Urinary bladder (tissue), 4 donors: ENCODE data around the gene NOTUM. TPM values are rescaled to one million over a fixed set of nuclear protein-coding genes. Genes with fewer than 3 reads are reported as not detected.

ENCODE experiments used
- DNase-seq: peaks from one replicate; pipeline ENCODE4 v3.0.0-alpha.2; 2015; ENCODE audit errors: extremely low spot score
- H3K27ac ChIP-seq: one replicate; pipeline ENCODE4 v1.5.1; 2013; ENCODE audit warnings: low read depth, mild to moderate bottlenecking, moderate library complexity
- H3K36me3 ChIP-seq: one replicate; pipeline ENCODE4 v1.6.1; 2013; ENCODE audit warnings: mild to moderate bottlenecking, moderate library complexity; ENCODE audit not compliant: insufficient read depth
- H3K4me1 ChIP-seq: one replicate; pipeline ENCODE4 v1.6.1; 2013; ENCODE audit warnings: mild to moderate bottlenecking, moderate library complexity; ENCODE audit not compliant: insufficient read depth
- H3K4me3 ChIP-seq: one replicate; pipeline ENCODE4 v1.5.1; 2013; ENCODE audit warnings: low read depth, low read length
- WGBS: extraction: QIAGEN DNeasy Blood & Tissue Kit; methylation state at CpG from one replicate; pipeline ENCODE4 v1.1.7; 2013; 5-methylcytosine and 5-hydroxymethylcytosine counted together
- polyA plus RNA-seq: library from polyadenylated mRNA; stranded (reverse); fragments of 200-250 nt; gene quantifications from one replicate; pipeline ENCODE4 v1.2.3, GENCODE V29; 2013
- total RNA-seq: library from RNA; depleted of rRNA; stranded (reverse); fragments of >200 nt; gene quantifications from one replicate; pipeline ENCODE4 v1.2.3, GENCODE V29; 2014
- donor health status: healthy with polysubstance abuse.
- donor health status: healthy.

NOTUM gene
- total and polyA plus RNA-seq, 2 donors: 1.3 to 2.5 TPM

DNA sequence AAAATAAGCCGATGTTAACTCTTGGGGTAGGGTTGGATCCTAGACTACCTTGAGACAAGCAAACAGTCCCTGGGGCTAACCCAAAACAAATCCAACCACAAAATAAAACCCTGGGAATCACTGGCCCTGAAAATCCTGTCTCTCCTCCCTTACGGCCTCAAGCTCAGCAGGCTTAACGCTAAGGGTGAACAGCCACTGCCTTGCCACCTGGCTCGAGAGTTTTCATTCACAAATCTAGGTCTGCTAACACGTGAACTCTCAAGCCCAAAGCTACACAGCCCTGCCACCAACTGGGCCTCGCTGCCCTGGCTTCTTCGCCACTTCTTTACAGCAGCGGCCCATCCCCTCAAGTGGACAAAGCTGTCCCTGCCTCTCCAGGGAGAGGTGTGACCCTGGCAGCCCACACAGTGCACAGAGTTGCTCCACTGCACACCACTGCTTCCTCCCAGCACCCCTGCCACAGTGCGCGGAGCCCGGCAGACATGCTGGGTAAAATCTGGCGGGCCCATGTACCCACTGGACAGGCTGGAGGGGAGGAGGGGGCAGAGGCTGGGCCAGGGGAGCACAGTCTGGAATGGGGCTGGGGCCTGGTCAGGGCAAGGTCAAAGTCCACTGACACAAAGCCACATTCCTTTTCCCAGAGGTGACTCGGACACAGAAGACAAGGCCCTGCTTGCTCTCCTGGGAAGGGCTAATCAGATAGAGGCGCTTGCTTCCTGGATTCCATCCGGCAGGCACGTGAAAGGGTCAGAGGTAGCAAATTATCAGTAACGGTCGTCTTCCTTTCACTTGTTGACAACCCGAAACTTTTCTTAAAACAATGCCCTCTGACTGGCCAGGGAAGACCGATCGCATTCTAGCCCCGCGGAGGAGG lies 50.8 kb downstream of the NOTUM start:
- Histone ChIP-seq H3K4me1 (no peaks in the 10 kb centered on the region), H3K36me3 (peaks cover 4% of the 10 kb centered on the region), H3K27ac (no peak overlapping the region), H3K4me3 (peak overlapping the region; percentile 75)
- DNase-seq: no peak
- 41% methylated on average over 23 of the region's 23 CpGs for WGBS

DNA sequence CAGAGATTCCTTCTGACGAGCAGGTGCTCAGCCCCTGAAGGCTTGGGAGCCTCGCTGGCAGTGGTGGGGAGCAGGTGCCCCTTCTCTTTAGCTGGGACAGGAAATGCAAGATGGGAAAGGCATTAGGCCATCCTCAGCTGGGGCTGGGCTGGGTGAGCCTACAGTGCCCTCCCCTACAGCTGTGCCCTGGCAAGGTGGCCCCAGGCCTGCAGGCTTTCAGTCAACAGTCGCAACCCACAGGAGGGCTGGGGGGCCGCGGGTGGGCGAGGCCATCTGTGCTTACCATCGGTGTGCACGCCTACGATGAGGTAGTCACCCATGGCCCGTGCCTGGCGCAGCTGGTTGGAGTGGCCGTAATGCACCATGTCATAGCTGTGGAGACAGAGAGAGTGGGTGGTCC lies 51.8 kb downstream of the NOTUM start:
- H3K27ac ChIP-seq: no peak overlapping the region
- no peaks in the 10 kb centered on the region for H3K36me3 ChIP-seq
- 96% methylated on average over 12 of the region's 12 CpGs for WGBS

DNA sequence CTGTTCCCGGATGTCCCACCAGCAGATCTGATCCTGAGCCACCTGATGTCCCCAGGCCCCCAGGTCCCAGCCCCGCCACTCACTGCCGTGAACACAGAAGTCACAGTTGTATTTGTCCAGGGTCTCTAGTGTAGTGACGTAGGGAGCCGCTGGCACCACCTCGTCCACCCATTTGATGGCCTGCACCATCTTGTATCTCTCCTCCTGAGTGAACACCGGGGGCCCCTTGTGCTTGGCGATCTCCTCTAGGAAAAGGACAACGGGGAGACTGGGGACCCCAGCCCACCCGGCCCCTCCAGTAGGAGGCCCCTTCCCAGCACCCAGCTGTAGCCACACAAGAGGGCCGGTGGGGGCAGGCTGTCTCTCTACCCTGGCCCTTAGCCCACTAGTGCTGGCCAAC lies 52.2 kb downstream of the NOTUM start:
- no peaks in the 10 kb centered on the region for H3K4me1 ChIP-seq
- no peaks in the 10 kb centered on the region for H3K36me3 ChIP-seq
- DNase-seq: no peak
- 97% methylated on average over 11 of the region's 11 CpGs for WGBS
- no peak overlapping the region for H3K4me3 ChIP-seq
- no peak overlapping the region for H3K27ac ChIP-seq

More for the DNA sequence above, 51.8 kb downstream of the NOTUM start:
- Histone ChIP-seq H3K4me3 (no peak overlapping the region), H3K4me1 (no peaks in the 10 kb centered on the region)
- no peak for DNase-seq

DNA sequence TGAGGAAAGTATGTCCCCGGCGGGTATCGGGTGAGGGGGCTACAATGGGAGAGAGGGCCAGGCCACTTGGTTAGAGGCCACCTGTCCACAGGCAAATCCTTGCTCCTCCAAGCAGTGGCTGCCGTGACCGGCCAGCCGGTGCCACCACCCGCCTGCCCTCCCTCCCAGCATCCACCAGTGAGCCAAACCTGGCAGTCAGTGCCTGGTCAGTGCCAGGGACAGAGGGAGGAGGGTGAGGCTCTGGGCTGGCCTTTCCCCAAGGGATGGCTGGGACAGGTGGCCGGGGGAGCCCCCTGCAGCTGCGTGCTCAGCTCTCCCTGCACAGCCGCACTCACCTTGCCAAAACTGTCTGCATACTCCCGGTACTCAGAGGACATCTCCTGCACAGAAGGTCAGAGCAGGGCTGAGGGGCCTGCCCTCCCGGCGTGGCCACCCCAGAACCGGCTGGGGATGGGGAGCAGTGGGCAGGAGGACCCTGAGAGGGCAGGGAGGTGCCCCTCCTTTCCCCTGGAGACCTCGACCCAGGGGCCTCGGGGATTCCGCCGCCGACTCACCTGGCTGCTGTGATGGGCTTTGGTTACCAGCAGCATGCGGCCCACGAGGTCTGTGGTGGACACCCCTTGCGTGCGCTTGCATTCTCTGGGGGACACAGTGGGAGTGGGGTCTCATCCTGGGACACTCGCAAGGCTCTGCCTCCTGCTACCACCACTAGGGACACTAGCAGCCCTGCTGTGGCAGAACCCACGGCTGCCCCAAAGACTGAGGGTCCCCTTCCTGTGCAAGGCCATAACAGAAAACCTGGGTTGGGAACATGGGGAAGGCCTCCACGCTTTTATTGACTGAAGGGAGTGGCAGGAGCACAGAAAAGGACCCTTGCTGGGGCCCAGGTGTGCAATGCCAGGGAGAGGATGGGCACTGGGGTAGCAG lies 53.5 kb downstream of the NOTUM start:
- Histone ChIP-seq H3K27ac (no peak overlapping the region), H3K4me1 (no peaks in the 10 kb centered on the region), H3K36me3 (no peaks in the 10 kb centered on the region), H3K4me3 (no peak overlapping the region)
- WGBS: 91% methylated on average over 26 of the region's 26 CpGs
- DNase-seq: no peak

DNA sequence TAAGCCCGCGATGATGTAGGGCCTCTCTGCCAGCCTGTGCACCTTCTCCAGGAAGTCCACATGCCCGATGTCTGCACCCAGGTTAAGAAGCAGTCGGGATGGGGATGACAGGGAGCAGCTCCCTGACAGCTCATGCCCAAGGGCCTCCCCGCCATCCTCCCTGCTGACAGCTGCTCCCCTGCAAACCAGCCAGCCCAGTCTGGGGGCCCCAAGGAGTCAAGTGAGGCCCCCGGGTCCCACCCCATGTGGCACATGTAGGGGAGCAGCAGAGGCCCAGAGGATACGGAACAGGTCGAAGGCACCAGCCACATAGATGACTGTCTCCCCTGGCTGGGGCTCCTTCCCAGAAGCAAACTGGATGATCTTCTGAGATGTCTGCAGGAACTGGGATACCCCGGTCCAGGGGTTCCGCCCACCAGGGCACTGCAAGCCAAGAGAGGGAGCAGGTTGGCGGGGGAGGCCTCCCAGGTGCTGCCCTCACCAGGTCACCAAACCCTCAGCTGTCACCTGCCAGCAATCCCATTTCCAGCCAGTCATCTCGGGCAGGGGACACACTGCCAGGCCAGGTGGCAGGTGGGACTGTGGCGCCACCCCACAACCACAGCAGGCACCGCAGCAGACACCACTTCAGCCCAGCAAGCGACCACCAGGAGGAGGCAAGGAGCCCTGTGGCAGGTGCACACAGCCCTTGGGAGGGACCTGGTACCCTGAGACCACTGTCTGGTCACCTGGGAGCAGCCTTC lies 54.3 kb downstream of the NOTUM start:
- no peak for DNase-seq
- H3K4me3 ChIP-seq: no peak overlapping the region
- WGBS: 92% methylated on average over 15 of the region's 15 CpGs

DNA sequence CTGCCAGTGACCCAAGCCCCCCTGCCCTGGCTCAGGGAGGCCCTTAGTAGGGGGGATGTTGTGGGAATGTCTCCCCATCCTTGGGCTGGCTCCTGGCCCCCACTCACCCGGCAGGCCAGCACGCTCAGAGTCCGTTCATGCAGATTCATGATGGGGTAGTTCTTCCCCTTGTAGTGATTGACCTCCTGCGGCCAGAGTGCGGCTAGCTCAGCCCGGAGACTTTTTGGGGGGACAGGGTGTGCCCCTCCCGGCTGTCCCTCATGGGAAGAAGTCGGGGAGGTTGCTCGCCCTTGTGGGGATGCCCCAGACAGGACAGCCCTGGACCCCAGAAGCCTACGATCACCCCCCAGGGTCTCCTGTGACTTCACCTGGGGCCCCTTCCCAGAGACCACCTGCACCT lies 55.0 kb downstream of the NOTUM start:
- no peak for DNase-seq
- WGBS: 95% methylated on average over 10 of the region's 10 CpGs

More for the DNA sequence above, 54.3 kb downstream of the NOTUM start:
- H3K4me1 ChIP-seq: no peaks in the 10 kb centered on the region
- H3K36me3 ChIP-seq: no peaks in the 10 kb centered on the region
- H3K27ac ChIP-seq: no peak overlapping the region

DNA sequence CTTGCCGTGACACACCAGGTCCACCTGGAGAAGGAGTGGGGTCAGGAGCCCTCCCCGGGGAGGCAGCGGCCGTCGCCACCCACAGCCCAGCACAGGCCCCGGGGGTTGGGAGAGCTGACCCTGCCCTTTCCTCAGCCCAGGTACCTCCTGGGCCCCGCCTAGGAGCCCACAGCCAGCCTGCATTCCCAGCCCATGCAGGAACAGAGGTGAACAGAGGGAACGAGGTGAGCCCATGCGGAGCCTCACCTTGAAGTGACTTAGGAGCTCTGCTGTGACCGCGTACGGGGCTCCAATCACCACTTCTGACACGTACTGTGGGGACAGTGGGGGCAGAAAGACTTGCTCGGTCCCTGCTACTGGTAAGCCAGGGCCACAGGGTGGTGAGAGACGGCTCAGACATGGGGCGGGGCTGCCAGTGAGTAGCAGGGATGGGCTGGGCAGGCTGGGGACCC lies 55.5 kb downstream of the NOTUM start:
- no peak overlapping the region for H3K4me3 ChIP-seq
- WGBS: 93% methylated on average over 16 of the region's 16 CpGs
- DNase-seq: no peak
- H3K27ac ChIP-seq: no peak overlapping the region
- no peaks in the 10 kb centered on the region for H3K4me1 ChIP-seq
- H3K36me3 ChIP-seq: no peaks in the 10 kb centered on the region

More for the DNA sequence above, 55.0 kb downstream of the NOTUM start:
- H3K4me1 ChIP-seq: no peaks in the 10 kb centered on the region
- no peaks in the 10 kb centered on the region for H3K36me3 ChIP-seq
- H3K27ac ChIP-seq: no peak overlapping the region
- no peak overlapping the region for H3K4me3 ChIP-seq

DNA sequence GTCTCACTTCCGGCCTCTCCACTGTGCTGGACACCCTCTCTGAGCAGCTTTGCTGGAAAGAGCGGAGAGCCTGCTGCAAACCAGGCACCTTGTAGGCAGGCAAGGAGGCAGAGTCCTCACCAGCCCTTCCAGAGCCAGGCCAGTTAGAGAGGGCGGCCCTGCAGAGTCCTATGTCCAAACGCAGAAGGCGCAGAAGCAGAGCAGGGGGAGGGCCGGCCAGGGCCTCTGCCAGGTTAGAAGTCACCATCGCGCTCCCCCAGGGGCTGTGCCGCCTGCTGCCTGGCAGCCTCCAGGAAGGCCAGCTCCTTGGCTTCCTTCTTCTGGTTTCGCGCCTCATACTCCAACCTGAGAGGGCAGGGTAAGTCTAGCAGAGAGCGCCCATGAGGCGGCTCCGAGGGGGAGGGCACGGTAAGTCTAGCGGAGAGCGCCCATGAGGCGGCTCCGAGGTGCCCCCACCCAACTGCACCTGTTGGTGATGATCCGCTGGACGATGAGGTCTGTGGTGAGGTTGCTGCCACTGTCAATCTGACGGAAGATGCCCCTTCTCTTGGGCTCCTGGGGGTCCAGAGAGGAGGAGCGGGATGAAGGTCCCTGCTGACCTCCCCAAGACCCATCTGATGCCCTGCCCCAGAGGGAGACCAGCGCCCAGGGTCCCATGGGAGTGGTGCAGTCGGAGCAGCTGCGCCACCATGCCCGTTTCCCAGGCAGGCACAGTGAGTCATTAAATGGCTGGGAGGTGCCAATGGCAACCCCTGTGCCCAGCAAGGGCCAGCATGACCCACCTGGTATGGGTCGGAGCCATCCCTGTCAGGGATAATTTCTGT lies 56.2 kb downstream of the NOTUM start:
- no peak overlapping the region for H3K27ac ChIP-seq
- no peaks in the 10 kb centered on the region for H3K36me3 ChIP-seq
- DNase-seq: no peak
- no peaks in the 10 kb centered on the region for H3K4me1 ChIP-seq
- H3K4me3 ChIP-seq: no peak overlapping the region
- 92% methylated on average over 28 of the region's 28 CpGs for WGBS

DNA sequence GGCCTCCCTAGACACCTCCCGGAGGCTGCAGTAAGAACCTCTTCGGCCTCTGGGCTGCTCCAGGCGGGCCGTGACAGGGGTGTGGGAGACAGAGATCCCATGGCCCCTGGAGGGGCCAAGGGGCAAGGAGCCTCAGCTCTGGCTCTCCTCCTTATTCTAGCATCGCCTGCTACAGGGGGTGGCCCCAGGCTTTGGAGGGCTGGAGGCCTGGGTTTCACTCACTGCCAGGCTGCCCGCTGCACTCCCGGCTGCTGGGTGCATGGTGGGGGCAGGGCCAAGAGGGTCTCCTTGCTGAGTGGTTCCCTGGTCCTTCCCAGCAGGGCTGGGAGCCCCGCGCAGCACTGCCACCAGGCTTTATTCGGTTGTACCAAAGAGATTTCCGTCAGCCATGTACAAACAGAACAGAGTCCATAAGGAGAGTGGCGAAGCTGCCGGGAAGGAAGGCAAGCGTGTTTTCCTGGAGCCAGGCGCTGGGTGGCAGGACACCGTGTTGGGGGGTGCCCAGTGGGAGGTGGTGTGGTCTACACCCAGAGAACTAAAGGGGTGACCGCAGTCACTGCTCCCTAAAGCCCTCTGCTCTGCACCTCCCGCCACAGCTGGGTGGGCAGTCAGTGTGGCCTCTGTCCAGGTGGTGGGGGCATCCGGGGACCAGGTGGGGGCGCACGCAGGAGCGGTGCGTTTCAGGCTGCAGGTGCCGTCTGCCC lies 56.9 kb downstream of the NOTUM start:
- H3K4me1 ChIP-seq: no peaks in the 10 kb centered on the region
- no peak overlapping the region for H3K27ac ChIP-seq

DNA sequence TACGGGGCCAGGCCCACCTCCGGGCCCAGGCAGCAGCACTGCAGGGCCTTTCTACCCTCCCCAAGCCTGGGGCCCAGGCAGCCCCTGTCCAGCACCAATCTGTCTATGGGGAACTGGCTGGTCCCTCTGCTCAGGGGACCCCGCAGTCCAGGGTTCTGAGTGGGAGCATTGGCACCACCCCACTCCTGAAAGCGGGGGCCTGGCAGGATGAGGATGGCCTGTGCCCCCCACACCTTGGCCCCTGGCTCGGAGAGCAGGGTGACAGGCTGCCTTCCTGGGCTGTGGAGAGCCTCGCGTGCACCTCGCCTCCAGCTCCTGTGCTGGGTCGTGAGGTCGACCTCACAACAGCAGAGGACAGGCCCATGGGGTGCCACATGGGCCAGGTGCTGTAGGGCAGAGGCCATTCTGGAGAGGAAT lies 57.6 kb downstream of the NOTUM start:
- Histone ChIP-seq H3K27ac (no peak overlapping the region), H3K4me1 (no peaks in the 10 kb centered on the region), H3K4me3 (no peak overlapping the region), H3K36me3 (peaks cover 3% of the 10 kb centered on the region)
- no peak for DNase-seq
- WGBS: 93% methylated on average over 10 of the region's 10 CpGs

More for the DNA sequence above, 56.9 kb downstream of the NOTUM start:
- 95% methylated on average over 24 of the region's 24 CpGs for WGBS
- H3K36me3 ChIP-seq: peaks cover 2% of the 10 kb centered on the region
- no peak for DNase-seq
- no peak overlapping the region for H3K4me3 ChIP-seq

DNA sequence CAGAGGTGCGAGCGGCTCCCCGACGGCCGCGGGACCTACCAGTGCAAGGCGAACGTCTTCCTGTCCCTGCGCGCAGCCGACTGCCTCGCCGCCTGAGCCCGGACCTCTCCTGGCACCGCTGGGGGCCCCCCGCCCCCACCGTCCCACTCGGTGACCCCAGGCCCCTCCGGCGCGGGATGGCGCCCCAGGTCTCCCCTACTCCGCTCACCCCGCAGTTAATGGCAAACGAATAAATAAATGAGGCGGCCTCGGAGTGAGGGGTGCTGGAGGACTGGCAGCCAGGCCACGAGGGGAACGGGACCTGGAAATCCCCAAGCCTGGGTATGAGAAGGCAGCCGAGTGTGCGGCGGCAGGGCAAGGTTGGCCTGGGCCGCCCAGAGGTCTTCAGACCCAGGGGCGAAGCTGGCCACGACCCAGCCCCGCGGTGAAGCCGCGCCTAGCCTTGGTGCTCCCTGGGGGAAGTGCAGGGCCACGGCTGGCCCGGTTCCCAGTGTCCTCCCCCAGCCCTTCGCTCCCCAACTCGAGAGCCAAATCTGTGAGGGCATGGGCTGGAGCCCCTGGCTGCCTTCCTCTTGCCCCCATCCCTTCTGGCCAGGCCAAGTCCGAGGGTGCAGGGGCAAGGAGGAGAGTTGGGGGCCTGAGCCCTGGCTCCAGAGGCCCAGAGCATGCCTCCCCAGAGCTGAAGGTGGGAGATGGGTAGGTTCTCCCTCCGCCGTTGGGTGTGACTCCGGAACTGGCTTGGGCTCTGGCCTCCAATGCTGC lies 58.2 kb downstream of the NOTUM start:
- 36% methylated on average over 47 of the region's 47 CpGs for WGBS
- peaks cover 3% of the 10 kb centered on the region for H3K36me3 ChIP-seq
- H3K27ac ChIP-seq: no peak overlapping the region
- peak overlapping the region; percentile 25 for H3K4me3 ChIP-seq
- no peaks in the 10 kb centered on the region for H3K4me1 ChIP-seq
- DNase-seq: no peak
